Calu3 (cell line): ENCODE measurements around the gene PRPF6. TPM values are rescaled to one million over a fixed set of nuclear protein-coding genes. Genes with fewer than 3 reads are reported as not detected.

ENCODE experiments used
- BruUV-seq: library from RNA; stranded (reverse); fragments of 400-500 nt; replicated peaks from 2 replicates; lab custom pipeline; 2021; lab: Mats Ljungman, UMichigan
- CTCF ChIA-PET: fragments of 300-600 bp; sonication (Branson Sonifier 250); formaldehyde crosslinking; loops from one replicate; lab custom pipeline; 2022; ENCODE audit warnings: antibody characterized with exemption; lab: Charles Lee
- DNase-seq: peaks from one replicate; pipeline ENCODE4 v3.0.0; 2022
- H3K27ac Mint-ChIP-seq: one replicate; pipeline ENCODE4 v1.8.0; 2022; ENCODE audit warnings: mixed read lengths; ENCODE audit not compliant: unreplicated experiment
- H3K27me3 Mint-ChIP-seq: one replicate; pipeline ENCODE4 v1.8.0; 2022; ENCODE audit warnings: mixed read lengths; ENCODE audit not compliant: unreplicated experiment
- H3K36me3 Mint-ChIP-seq: one replicate; pipeline ENCODE4 v1.8.0; 2022; ENCODE audit warnings: mild to moderate bottlenecking, moderate library complexity, mixed read lengths; ENCODE audit not compliant: insufficient read depth, unreplicated experiment
- H3K4me1 Mint-ChIP-seq: one replicate; pipeline ENCODE4 v1.8.0; 2022; ENCODE audit warnings: mild to moderate bottlenecking, low read depth, mixed read lengths; ENCODE audit not compliant: unreplicated experiment
- H3K4me3 Mint-ChIP-seq: one replicate; pipeline ENCODE4 v1.8.0; 2022; ENCODE audit warnings: mild to moderate bottlenecking, low read depth, moderate library complexity, mixed read lengths; ENCODE audit not compliant: unreplicated experiment
- H3K9me3 Mint-ChIP-seq: one replicate; pipeline ENCODE4 v1.8.0; 2022; ENCODE audit warnings: low read depth, mixed read lengths; ENCODE audit not compliant: unreplicated experiment
- intact Hi-C: fragments of 100-400 bp; cut with micrococcal nuclease; formaldehyde crosslinking; loops from one replicate; pipeline ENCODE4 v1.10.0; 2022; ENCODE audit not compliant: unreplicated experiment
- total RNA-seq: library from RNA; stranded (reverse); gene quantifications from 2 replicates; pipeline ENCODE4 v1.2.3, GENCODE V29; 2022
- TF ChIP-seq, protein P1 (sequence below): fragments of 200-600 bp; IDR thresholded peaks from one replicate; pipeline ENCODE4 v1.8.0; 2022; ENCODE audit warnings: antibody characterized with exemption; ENCODE audit not compliant: unreplicated experiment

The PRPF6 gene
- total RNA-seq, 1 experiment from 2014 or later, result 113 TPM

DNA sequence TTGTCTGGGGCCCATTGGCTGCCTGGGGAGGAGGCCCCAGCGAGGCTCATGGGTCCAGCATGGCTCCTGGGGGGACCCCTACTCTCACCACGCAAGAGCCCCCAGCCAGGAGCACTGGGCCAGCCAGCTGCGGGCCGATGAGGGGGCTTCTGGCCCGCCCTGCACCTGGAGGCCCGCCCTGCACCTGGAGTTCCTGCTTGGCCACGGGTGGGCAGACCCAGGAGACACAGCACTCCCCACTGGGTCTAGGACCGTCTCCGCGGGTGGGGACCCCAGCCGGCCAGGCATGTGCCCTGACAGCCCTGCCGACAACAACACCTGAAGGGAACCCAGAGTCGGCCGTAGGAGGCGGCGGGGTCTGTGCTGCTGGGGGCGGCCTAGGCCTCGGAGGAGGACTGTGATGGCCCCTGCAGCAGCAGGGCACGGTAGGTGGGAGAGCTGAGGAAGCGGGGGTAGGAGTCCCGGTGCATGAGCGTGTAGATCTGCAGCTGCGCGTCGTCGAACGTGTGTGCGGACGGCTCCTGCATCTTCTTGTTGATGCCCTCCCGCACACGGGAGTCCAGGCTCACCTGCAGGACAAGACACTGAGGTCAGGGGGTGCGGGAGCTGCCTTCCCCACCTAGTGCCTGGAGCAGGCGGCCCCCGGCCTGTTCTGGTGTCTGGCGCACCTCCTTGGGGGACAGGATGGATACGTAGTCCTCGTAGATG is 92.7 kb downstream of the PRPF6 start:
- H3K9me3 Mint-ChIP-seq, result no peaks in the 10 kb centered on the region
- no peak for DNase-seq
- peaks cover 19% of the 10 kb centered on the region for H3K36me3 Mint-ChIP-seq
- TF ChIP-seq, protein P1, sequence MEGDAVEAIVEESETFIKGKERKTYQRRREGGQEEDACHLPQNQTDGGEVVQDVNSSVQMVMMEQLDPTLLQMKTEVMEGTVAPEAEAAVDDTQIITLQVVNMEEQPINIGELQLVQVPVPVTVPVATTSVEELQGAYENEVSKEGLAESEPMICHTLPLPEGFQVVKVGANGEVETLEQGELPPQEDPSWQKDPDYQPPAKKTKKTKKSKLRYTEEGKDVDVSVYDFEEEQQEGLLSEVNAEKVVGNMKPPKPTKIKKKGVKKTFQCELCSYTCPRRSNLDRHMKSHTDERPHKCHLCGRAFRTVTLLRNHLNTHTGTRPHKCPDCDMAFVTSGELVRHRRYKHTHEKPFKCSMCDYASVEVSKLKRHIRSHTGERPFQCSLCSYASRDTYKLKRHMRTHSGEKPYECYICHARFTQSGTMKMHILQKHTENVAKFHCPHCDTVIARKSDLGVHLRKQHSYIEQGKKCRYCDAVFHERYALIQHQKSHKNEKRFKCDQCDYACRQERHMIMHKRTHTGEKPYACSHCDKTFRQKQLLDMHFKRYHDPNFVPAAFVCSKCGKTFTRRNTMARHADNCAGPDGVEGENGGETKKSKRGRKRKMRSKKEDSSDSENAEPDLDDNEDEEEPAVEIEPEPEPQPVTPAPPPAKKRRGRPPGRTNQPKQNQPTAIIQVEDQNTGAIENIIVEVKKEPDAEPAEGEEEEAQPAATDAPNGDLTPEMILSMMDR, result no peak
- peaks cover 9% of the 10 kb centered on the region for H3K4me1 Mint-ChIP-seq
- CTCF ChIA-PET, result interaction anchor here (0.6 to 1.9 kb wide), 3 partner anchors 10 to 100 kb away, joined by 3 to 5 read pairs (median 3); no protein-coding TSS in a partner anchor
- H3K4me3 Mint-ChIP-seq, result no peak overlapping the region
- no peak overlapping the region for H3K27ac Mint-ChIP-seq
- no peaks in the 10 kb centered on the region for H3K27me3 Mint-ChIP-seq
- no TSS peak for BruUV-seq
- intact Hi-C loops, result no loop called here

DNA sequence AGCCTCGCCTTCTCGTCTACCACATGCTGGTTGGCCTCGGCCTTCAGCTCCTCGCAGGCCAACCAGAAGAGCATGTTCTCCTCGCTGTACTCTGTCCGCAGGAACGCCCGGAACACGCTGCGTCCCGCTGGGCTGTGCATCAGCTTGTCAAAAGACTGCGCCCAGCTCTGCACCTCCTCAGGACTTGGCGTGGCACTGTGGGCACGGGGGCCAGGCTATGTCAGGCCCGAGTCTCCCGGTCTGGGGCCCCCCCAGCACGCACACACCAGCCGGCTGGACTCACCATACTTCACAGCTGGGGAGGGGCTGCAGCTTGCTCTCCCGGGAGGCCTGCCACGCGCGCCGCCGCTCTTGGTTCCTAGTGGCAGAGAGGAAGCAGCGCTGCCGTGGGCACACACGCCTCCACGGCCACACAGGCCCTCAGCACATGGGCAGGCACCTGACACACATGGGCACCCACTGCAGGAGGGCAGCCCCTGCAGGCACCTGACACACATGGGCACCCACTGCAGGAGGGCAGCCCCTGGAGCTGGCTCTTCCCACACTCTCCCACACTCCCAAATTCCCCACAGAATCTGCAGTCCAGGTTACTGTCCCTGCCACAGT is 93.4 kb downstream of the PRPF6 start:
- H3K27ac Mint-ChIP-seq, result no peak overlapping the region
- no peaks in the 10 kb centered on the region for H3K9me3 Mint-ChIP-seq
- no peaks in the 10 kb centered on the region for H3K27me3 Mint-ChIP-seq
- BruUV-seq, result no TSS peak
- intact Hi-C loops, result no loop called here
- H3K4me3 Mint-ChIP-seq, result no peak overlapping the region
- TF ChIP-seq, protein P1, result no peak
- H3K4me1 Mint-ChIP-seq, result peaks cover 16% of the 10 kb centered on the region
- no peak for DNase-seq
- CTCF ChIA-PET, result interaction anchor here (0.6 to 1.9 kb wide), 4 partner anchors 9 to 100 kb away, joined by 3 to 5 read pairs (median 4); no protein-coding TSS in a partner anchor
- H3K36me3 Mint-ChIP-seq, result peaks cover 25% of the 10 kb centered on the region

DNA sequence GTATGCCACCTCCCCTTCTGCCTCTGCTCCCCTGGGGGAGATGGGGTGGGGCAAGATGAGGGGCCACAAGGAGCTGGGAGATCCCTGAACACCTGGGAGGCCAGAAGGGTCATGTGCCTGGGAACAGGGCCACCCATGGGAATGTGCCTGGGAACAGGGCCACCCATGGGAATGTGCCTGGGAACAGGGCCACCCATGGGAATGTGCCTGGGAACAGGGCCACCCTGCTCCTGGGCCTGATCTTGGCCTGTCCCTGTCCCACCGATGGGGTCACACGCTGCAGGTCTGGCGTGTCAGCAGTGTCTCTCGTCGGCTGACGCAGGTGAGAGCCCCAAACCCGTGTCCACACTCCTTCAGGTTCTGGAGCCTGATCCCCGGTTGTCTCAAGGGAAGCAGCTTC is 94.0 kb downstream of the PRPF6 start:
- no peak for DNase-seq
- Mint-ChIP-seq H3K4me1 (peaks cover 16% of the 10 kb centered on the region), H3K27ac (no peak overlapping the region), H3K27me3 (no peaks in the 10 kb centered on the region), H3K4me3 (no peak overlapping the region), H3K9me3 (no peaks in the 10 kb centered on the region), H3K36me3 (peaks cover 27% of the 10 kb centered on the region)
- TF ChIP-seq, protein P1, result no peak
- CTCF ChIA-PET, result interaction anchor here (0.6 to 0.8 kb wide), 3 partner anchors 20 to 1719 kb away, joined by 3 to 4 read pairs (median 3); no protein-coding TSS in a partner anchor
- BruUV-seq, result no TSS peak
- intact Hi-C loops, result no loop called here

DNA sequence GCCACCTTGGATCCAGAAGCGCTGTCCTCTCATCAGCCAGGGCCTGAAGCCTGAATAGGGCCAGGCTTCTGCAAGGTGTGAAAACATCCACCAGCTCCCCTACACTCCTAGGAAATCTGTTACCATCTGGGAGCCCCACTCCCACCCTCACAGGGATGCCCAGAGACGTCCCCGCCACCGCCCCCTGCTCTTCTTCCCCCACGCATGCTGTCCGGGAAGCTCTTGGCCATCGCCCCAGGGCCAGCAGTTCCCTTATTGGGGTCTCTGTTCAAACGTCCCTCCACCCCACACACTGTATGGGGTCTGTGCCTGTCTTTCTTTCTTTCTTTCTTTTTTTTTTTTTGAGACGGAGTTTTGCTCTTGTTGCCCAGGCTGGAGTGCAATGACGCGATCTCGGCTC is 94.6 kb downstream of the PRPF6 start:
- peaks cover 16% of the 10 kb centered on the region for H3K4me1 Mint-ChIP-seq
- intact Hi-C loops, result no loop called here
- CTCF ChIA-PET, result interaction anchor here (0.8 kb wide), 1 partner anchor 10 kb away, joined by 3 read pairs; no protein-coding TSS in a partner anchor

More for the DNA sequence above, 94.6 kb downstream of the PRPF6 start:
- DNase-seq, result no peak
- TF ChIP-seq, protein P1, result no peak
- peaks cover 5% of the 10 kb centered on the region for H3K27me3 Mint-ChIP-seq
- no peak overlapping the region for H3K4me3 Mint-ChIP-seq
- no TSS peak for BruUV-seq
- H3K36me3 Mint-ChIP-seq, result peaks cover 33% of the 10 kb centered on the region
- no peak overlapping the region for H3K27ac Mint-ChIP-seq
- H3K9me3 Mint-ChIP-seq, result no peaks in the 10 kb centered on the region
